K562 (cell line): Measurements from ENCODE around the gene PPM1F. TPM values are rescaled to one million over a fixed set of nuclear protein-coding genes. Genes with fewer than 3 reads are reported as not detected.
A peak's percentile ranks its signal among the peaks of the same experiment; 100 is the strongest.

Experiments used
- DNMT1 ChIP-seq: fragments of 450-650 bp; IDR thresholded peaks from 2 replicates; pipeline ENCODE4 v1.6.1; 2016; ENCODE audit warnings: antibody characterized with exemption, mild to moderate bottlenecking
- E2F1 ChIP-seq: sonication (generic); formaldehyde crosslinking; IDR thresholded peaks from 2 replicates; pipeline ENCODE4 v1.8.1; 2023; ENCODE audit warnings: mild to moderate bottlenecking, missing genetic modification reagents, moderate library complexity
- GABPB1 ChIP-seq: sonication (generic); formaldehyde crosslinking; IDR thresholded peaks from 2 replicates; pipeline ENCODE4 v1.8.0; 2022; ENCODE audit warnings: mild to moderate bottlenecking, missing genetic modification reagents
- HES1 ChIP-seq: fragments of 450-650 bp; IDR thresholded peaks from 2 replicates; pipeline ENCODE4 v1.6.1; 2016; ENCODE audit warnings: low read depth, mild to moderate bottlenecking, moderate library complexity
- HMBOX1 ChIP-seq: sonication (generic); IDR thresholded peaks from 2 replicates; pipeline ENCODE4 v1.6.1; 2016
- HOXB6 ChIP-seq: fragments of 250-450 bp; sonication (Bioruptor Pico); IDR thresholded peaks from 2 replicates; pipeline ENCODE4 v1.5.1; 2022; ENCODE audit warnings: mild to moderate bottlenecking, borderline replicate concordance
- RAD21 ChIP-seq, 2 experiments: fragments of 250-450 bp in 1 of 2; fragments of 450-650 bp in 1 of 2; sonication (Bioruptor Pico) in 1 of 2; formaldehyde crosslinking in 1 of 2; IDR thresholded peaks in 1 of 2; conservative IDR thresholded peaks in 1 of 2; 2 replicates each; pipeline versions ENCODE4 v1.4.0 to v1.8.0; 2020 to 2022; ENCODE audit warnings: mild to moderate bottlenecking in 2 of 2, moderate library complexity in 1 of 2
- SMAD3 ChIP-seq: fragments of 450-650 bp; formaldehyde crosslinking; conservative IDR thresholded peaks from 2 replicates; pipeline ENCODE4 v1.4.0; 2020; ENCODE audit warnings: mild to moderate bottlenecking
- TCF15 ChIP-seq: fragments of 250-450 bp; sonication (Bioruptor Pico); IDR thresholded peaks from 2 replicates; pipeline ENCODE4 v1.8.0; 2022; ENCODE audit warnings: moderate library complexity, mild to moderate bottlenecking, inconsistent platforms
- TCF7L2 ChIP-seq: fragments of 150-350 bp; IDR thresholded peaks from 2 replicates; pipeline ENCODE4 v1.6.1; 2016; ENCODE audit warnings: low read depth, mild to moderate bottlenecking, low read length, moderate library complexity
- WHSC1 ChIP-seq: IDR thresholded peaks from one replicate; pipeline ENCODE4 v1.6.1; 2012; ENCODE audit warnings: low read length, control low read depth, inconsistent platforms
- ZC3H11A ChIP-seq: IDR thresholded peaks from 2 replicates; pipeline ENCODE4 v1.6.1; 2012; ENCODE audit warnings: low read depth, low read length, improper control_type of control experiment
- ZFPM2 ChIP-seq: fragments of 250-450 bp; sonication (Bioruptor Pico); IDR thresholded peaks from 2 replicates; pipeline ENCODE4 v1.5.1; 2022; ENCODE audit warnings: mild to moderate bottlenecking
- ZNF12 ChIP-seq: sonication (generic); formaldehyde crosslinking; IDR thresholded peaks from 2 replicates; pipeline ENCODE4 v1.4.0; 2020; ENCODE audit warnings: mild to moderate bottlenecking, missing genetic modification reagents
- ZNF280A ChIP-seq: fragments of 450-650 bp; IDR thresholded peaks from 2 replicates; pipeline ENCODE4 v1.6.1; 2018; ENCODE audit warnings: mild to moderate bottlenecking, low read depth; ENCODE audit not compliant: partially characterized antibody
- ZNF431 ChIP-seq: sonication (generic); formaldehyde crosslinking; IDR thresholded peaks from 2 replicates; pipeline ENCODE4 v1.8.0; 2022; ENCODE audit warnings: mild to moderate bottlenecking, missing genetic modification reagents
- ZNF518B ChIP-seq: fragments of 250-450 bp; sonication (Bioruptor Pico); IDR thresholded peaks from 2 replicates; pipeline ENCODE4 v1.5.0; 2021; ENCODE audit warnings: mild to moderate bottlenecking, moderate library complexity
- ZNF696 ChIP-seq: fragments of 250-450 bp; sonication (Bioruptor Pico); conservative IDR thresholded peaks from 2 replicates; pipeline ENCODE4 v1.4.0; 2020; ENCODE audit warnings: mild to moderate bottlenecking, moderate library complexity
- polyA plus RNA-seq, 8 experiments: library from polyadenylated mRNA; depleted of rRNA in 4 of 8; stranded (reverse) in 5 of 8; unstranded in 3 of 8; fragments of >200 nt; fragmentation: Nextera tagmentation in 2 of 8; fragmentation: Illumina TruSeq in 1 of 8; extraction: Ambion mirVana in 2 of 8; extraction: Trizol in 1 of 8; gene quantifications; 2 replicates each; pipeline versions ENCODE4 v1.2.1 to v1.2.3, GENCODE V29; 2011 to 2014; ENCODE audit warnings: inconsistent platforms in 1 of 8, missing spikeins in 1 of 8
- total RNA-seq, 7 experiments: library from RNA; depleted of rRNA in 6 of 7; stranded (reverse); fragments of >200 nt in 6 of 7; fragmentation: Illumina TruSeq in 2 of 7; extraction: Trizol in 2 of 7; gene quantifications; 2 replicates each; pipeline versions ENCODE4 v1.2.1 to v1.2.3, GENCODE V29; 2011 to 2021; ENCODE audit warnings: low replicate concordance in 1 of 7

The PPM1F gene
- total and polyA plus RNA-seq, 9 of the 15 experiments (the other 6 are each of a cell fraction or from before 2014, with no cell fraction given), result 2.1 to 159 (median 64.0) TPM

- no peak for TF ChIP-seq ZNF518B (CRISPR knock-in tag)
- no peak for TF ChIP-seq DNMT1
- peak; percentile 53; the same call in 1 of the 2 replicates for TF ChIP-seq TCF15
- no peak for TF ChIP-seq ZNF12 (CRISPR knock-in tag)
- TF ChIP-seq ZNF431 (CRISPR knock-in tag), result no peak
- 0 out of 2 replicates have a peak, but pooled peaks have one; percentile 45 for TF ChIP-seq GABPB1 (CRISPR knock-in tag)
- no peak for TF ChIP-seq ZNF280A
- no peak for TF ChIP-seq WHSC1
- 0 out of 2 replicates have a peak, but pooled peaks have one; percentile 8 for TF ChIP-seq ZNF696 (CRISPR knock-in tag)
- TF ChIP-seq SMAD3 (CRISPR knock-in tag), result no peak
- TF ChIP-seq HMBOX1, result peak; percentile 56
- no peak for TF ChIP-seq TCF7L2
- TF ChIP-seq ZC3H11A, result no peak
- TF ChIP-seq HOXB6 (CRISPR knock-in tag), result peak; percentile 79; the same call in 1 of the 2 replicates
- TF ChIP-seq HES1, result no peak
- no peak for TF ChIP-seq RAD21 (CRISPR knock-in tag; conservative IDR thresholded peaks at IDR 0.05 in 1 of 2, IDR thresholded peaks at IDR 0.05 in 1 of 2)
- no peak for TF ChIP-seq ZFPM2 (CRISPR knock-in tag)
- TF ChIP-seq E2F1 (CRISPR knock-in tag), result peak; percentile 28; the same call in 1 of the 2 replicates
Measured at GRCh38 chr22:21881841-21882753, 70.6 kb downstream of the PPM1F start (continued).
